Thoracic aorta (tissue), 2 donors: ENCODE measurements around the gene UNC5B. TPM values are rescaled to one million over a fixed set of nuclear protein-coding genes. Genes with fewer than 3 reads are reported as not detected.

ENCODE experiments used
- ATAC-seq: fragments of 150-250 bp; one replicate; pipeline ENCODE4 v1.8.0; 2017; ENCODE audit warnings: low read depth; ENCODE audit not compliant: insufficient number of reproducible peaks, low FRiP score
- DNase-seq: peaks from one replicate; pipeline ENCODE4 v3.0.0-alpha.2; 2020; ENCODE audit warnings: low spot score
- H3K27ac ChIP-seq, 2 donors: fragments of 200-600 bp; sonication (generic); 1 replicate in 1 of 2; 2 replicates in 1 of 2; pipeline ENCODE4 v1.5.1; 2016; ENCODE audit warnings: mild to moderate bottlenecking in 2 of 2, moderate library complexity in 2 of 2
- H3K27me3 ChIP-seq: fragments of 200-600 bp; sonication (generic); replicated peaks from 2 replicates; pipeline ENCODE4 v1.6.0; 2016; ENCODE audit warnings: mild to moderate bottlenecking; ENCODE audit not compliant: insufficient read depth
- H3K36me3 ChIP-seq: fragments of 200-600 bp; sonication (generic); one replicate; pipeline ENCODE4 v1.5.1; 2016
- H3K4me1 ChIP-seq, 2 donors: fragments of 200-600 bp; sonication (generic); 1 replicate in 1 of 2; 2 replicates in 1 of 2; pipeline versions ENCODE4 v1.5.1 to v1.6.0; 2016; ENCODE audit warnings: low read depth in 2 of 2, mild to moderate bottlenecking in 1 of 2; ENCODE audit not compliant: control insufficient read depth in 1 of 2
- H3K4me3 ChIP-seq: fragments of 200-600 bp; sonication (generic); 2 replicates; pipeline ENCODE4 v1.5.1; 2016; ENCODE audit warnings: mild to moderate bottlenecking
- H3K9me3 ChIP-seq: fragments of 200-600 bp; sonication (generic); 2 replicates; pipeline ENCODE4 v1.5.1; 2016
- total RNA-seq, 2 donors: library from RNA; depleted of rRNA; stranded (reverse); fragments of >200 nt; gene quantifications; one replicate each; pipeline versions ENCODE4 v1.1.0 to v1.2.3, GENCODE V29; 2016
- TF ChIP-seq, protein P1 (sequence below): fragments of 200-600 bp; sonication (generic); IDR thresholded peaks from one replicate; pipeline ENCODE4 v1.5.1; 2019; ENCODE audit warnings: antibody characterized with exemption

Gene UNC5B
- total RNA-seq, 2 donors from 2014 or later, result 18.3 to 24.2 TPM

DNA sequence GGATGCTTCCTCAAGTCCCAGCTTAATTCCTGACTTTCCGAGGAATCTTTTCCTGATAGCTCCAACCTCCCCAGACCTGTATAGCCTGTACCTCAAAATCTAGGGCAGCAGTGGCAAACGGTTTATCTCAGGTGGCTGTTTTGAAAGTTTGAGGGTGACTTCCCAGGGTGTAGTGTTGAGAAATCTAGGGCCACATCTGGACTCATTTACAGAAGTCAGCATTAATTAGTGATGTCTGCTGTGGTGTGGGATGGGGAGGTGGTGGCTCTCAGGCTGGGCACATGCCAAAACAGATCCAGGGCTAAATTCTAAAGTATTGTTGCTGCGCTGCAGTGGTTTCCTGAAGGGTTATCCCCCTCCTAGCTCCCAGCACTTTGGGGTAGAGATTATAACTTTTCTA is 38.0 kb downstream of the UNC5B start:
- Histone ChIP-seq H3K27me3 (no peaks in the 10 kb centered on the region), H3K4me1 (peaks cover 0 to 20% of the 10 kb centered on the region in 2 donors), H3K36me3 (no peaks in the 10 kb centered on the region), H3K4me3 (no peak overlapping the region), H3K9me3 (no peaks in the 10 kb centered on the region), H3K27ac (no peak overlapping the region)
- DNase-seq (no peak), ATAC-seq (no peak)
- TF ChIP-seq, protein P1, sequence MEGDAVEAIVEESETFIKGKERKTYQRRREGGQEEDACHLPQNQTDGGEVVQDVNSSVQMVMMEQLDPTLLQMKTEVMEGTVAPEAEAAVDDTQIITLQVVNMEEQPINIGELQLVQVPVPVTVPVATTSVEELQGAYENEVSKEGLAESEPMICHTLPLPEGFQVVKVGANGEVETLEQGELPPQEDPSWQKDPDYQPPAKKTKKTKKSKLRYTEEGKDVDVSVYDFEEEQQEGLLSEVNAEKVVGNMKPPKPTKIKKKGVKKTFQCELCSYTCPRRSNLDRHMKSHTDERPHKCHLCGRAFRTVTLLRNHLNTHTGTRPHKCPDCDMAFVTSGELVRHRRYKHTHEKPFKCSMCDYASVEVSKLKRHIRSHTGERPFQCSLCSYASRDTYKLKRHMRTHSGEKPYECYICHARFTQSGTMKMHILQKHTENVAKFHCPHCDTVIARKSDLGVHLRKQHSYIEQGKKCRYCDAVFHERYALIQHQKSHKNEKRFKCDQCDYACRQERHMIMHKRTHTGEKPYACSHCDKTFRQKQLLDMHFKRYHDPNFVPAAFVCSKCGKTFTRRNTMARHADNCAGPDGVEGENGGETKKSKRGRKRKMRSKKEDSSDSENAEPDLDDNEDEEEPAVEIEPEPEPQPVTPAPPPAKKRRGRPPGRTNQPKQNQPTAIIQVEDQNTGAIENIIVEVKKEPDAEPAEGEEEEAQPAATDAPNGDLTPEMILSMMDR, result no peak

DNA sequence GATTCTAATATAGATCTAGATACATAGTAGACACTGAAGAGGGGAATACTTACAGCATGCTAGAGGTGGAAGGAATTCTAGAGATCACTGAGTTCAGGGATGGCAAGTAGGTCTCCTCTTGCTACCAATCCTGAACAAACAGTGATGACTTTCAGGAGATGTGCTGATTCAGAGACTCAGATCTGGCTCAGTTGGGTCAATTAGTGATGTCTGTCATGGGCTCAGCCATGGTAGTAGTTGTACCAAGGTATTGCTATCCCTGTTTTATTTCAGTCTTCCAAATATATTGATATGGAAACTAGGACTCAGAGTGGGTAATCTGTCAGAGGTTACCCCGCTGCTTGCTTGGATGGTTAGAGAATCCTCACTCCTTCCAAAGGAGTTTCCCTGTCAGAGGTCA is 38.5 kb downstream of the UNC5B start:
- H3K4me3 ChIP-seq, result no peak overlapping the region
- H3K9me3 ChIP-seq, result no peaks in the 10 kb centered on the region
- H3K27ac ChIP-seq, result no peak overlapping the region
- ATAC-seq (no peak), DNase-seq (no peak)
- H3K27me3 ChIP-seq, result no peaks in the 10 kb centered on the region
- peaks cover 3 to 20% of the 10 kb centered on the region in 2 donors for H3K4me1 ChIP-seq
- H3K36me3 ChIP-seq, result no peaks in the 10 kb centered on the region
- TF ChIP-seq, protein P1, result no peak

DNA sequence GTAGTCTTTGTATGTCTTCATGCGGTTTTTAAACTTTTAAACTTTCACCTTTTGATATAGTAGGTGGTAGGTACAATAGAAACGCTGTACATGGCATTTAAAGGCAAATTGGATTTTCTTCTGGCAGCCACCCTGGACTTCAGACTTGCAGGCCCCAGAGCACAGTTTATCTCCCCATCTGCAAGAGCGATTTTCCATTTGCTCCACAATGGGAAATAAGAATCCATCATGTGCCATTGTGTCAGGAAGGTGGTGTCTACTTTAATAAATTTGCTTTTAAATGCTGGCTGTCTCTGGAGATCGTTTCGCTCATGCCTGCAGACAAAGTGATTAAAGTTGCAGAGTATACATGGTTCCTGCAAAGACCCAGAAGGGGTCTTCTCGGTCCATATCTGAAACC is 38.9 kb downstream of the UNC5B start:
- peaks cover 5 to 24% of the 10 kb centered on the region in 2 donors for H3K4me1 ChIP-seq
- ATAC-seq (no peak), DNase-seq (no peak)
- H3K9me3 ChIP-seq, result no peaks in the 10 kb centered on the region
- no peaks in the 10 kb centered on the region for H3K36me3 ChIP-seq
- TF ChIP-seq, protein P1, result no peak
- H3K27me3 ChIP-seq, result no peaks in the 10 kb centered on the region
- no peak overlapping the region for H3K27ac ChIP-seq
- H3K4me3 ChIP-seq, result no peak overlapping the region

DNA sequence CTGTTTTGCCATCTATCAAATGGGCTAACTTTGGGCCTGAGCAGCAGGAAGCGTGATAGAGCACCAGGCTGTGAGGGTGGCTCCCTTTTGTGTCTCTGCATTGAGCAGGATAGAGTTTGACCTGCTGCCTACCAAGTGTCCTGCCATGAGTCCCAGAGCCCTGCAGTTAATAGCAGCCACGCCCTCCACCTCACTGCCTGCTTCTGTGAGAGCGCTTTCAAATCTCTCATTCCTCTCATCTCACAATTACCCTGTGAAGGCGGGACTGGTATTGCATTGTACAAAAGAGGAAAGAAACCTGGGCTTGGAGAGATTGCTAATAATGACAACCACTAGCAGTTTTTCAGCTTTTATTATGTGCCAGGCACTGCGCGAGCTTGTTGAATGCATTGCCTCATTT is 39.9 kb downstream of the UNC5B start:
- ATAC-seq, result no peak
- Histone ChIP-seq H3K4me1 (peaks cover 5 to 24% of the 10 kb centered on the region in 2 donors), H3K27ac (no peak overlapping the region), H3K4me3 (no peak overlapping the region), H3K9me3 (no peaks in the 10 kb centered on the region), H3K36me3 (no peaks in the 10 kb centered on the region), H3K27me3 (no peaks in the 10 kb centered on the region)
- TF ChIP-seq, protein P1, result no peak
- DNase-seq, result no peak

DNA sequence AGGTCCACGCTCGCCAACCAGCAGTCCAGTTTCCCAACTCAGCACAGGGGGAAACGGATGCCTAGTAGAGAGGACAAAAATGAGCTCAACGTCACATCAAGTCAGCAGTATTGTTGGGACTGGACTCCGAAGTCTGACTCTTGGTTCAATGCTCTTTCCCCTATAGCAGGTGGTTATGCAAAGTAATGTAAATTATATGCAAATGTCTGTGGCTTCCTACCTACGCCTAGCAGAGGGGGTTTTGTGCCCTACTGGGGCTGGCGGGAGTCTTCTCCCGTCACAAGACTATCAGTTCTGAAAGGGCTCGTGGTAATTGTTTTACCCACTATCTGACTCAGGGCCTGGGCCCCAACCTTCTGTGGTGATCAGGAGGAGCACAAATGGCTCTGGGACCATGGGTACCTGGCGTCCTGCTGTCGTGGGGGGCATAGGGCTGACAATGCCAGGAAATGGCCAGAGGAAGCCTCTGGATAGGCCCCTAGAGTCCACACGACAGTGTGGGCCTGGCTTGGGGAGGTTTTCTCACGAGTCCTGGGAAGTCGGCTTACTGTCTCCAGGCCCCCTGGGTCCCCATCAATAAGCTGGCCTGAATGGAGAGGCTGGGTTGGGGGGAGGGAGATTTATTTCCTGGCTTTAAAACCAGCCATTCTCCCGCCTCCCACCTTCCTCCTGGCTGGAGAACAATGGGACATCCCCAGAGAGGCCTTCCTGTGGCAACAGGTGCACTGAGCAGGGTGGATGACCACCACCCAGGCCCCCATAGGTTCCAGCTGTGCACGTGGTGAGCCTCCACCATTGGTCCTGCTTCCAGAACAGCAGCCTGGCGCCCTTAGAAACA is 41.8 kb downstream of the UNC5B start:
- Histone ChIP-seq H3K36me3 (no peaks in the 10 kb centered on the region), H3K27me3 (no peaks in the 10 kb centered on the region), H3K4me1 (peaks cover 5 to 25% of the 10 kb centered on the region in 2 donors), H3K27ac (no peak overlapping the region), H3K9me3 (no peaks in the 10 kb centered on the region), H3K4me3 (no peak overlapping the region)
- no peak for DNase-seq
- TF ChIP-seq, protein P1, result no peak
- no peak for ATAC-seq
